ENCODE data around the gene CPNE5. TPM values are rescaled to one million over a fixed set of nuclear protein-coding genes. Genes with fewer than 3 reads are reported as not detected.

The CPNE5 gene
- total RNA-seq, 1 experiment from 2014 or later, result not detected

DNA sequence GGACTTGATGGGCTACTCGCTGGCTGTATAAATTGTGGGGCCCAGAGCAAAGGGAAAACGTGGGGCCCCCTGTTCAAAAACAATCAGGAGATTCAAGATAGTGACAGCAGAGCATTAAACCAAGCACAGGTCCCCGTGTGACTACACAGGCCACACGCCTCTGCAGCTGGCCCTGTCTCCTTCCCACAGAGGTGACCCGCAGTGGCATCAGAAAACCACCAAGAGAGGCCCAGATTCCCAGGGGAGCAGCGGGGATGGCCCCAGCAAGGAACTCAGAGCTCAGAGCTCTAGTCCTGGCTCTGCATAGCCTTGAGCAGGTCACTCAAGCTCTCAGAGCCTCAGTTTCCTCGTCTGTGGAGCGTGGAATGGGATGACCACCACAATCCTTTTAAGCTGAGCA, 57.6 kb downstream of the CPNE5 start:
- peaks cover 10% of the 10 kb centered on the region for H3K4me1 Mint-ChIP-seq (ENCODE audit: low read depth, unreplicated experiment)
- CTCF ChIA-PET, result interaction anchor here (1.1 to 1.5 kb wide), 3 partner anchors 23 to 236 kb away, joined by 3 to 5 read pairs (median 4); no protein-coding TSS in a partner anchor
- TF ChIP-seq, protein P1, sequence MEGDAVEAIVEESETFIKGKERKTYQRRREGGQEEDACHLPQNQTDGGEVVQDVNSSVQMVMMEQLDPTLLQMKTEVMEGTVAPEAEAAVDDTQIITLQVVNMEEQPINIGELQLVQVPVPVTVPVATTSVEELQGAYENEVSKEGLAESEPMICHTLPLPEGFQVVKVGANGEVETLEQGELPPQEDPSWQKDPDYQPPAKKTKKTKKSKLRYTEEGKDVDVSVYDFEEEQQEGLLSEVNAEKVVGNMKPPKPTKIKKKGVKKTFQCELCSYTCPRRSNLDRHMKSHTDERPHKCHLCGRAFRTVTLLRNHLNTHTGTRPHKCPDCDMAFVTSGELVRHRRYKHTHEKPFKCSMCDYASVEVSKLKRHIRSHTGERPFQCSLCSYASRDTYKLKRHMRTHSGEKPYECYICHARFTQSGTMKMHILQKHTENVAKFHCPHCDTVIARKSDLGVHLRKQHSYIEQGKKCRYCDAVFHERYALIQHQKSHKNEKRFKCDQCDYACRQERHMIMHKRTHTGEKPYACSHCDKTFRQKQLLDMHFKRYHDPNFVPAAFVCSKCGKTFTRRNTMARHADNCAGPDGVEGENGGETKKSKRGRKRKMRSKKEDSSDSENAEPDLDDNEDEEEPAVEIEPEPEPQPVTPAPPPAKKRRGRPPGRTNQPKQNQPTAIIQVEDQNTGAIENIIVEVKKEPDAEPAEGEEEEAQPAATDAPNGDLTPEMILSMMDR (IDR thresholded peaks at IDR 0.05; ENCODE audit: insufficient read depth in 1 of 2, low read depth in 1 of 2, low read length in 1 of 2, severe bottlenecking in 1 of 2, unreplicated experiment in 1 of 2), result no peak
- no peak overlapping the region for H3K4me3 Mint-ChIP-seq (ENCODE audit: unreplicated experiment)
- Histone ChIP-seq H3K27me3 (replicated peaks; ENCODE audit: control insufficient read depth, insufficient read depth, low read length) (no peaks in the 10 kb centered on the region), H3K36me3 (ENCODE audit: control insufficient read depth, insufficient read depth, low read length) (no peaks in the 10 kb centered on the region), H3K9me3 (no peaks in the 10 kb centered on the region), H3K4me3 (ENCODE audit: low read depth, low read length) (no peak overlapping the region), H3K4me1 (peaks cover 11% of the 10 kb centered on the region; the same call in 1 of the 2 replicates)
- no peak overlapping the region for H3K27ac Mint-ChIP-seq (ENCODE audit: unreplicated experiment)
- H3K9me3 Mint-ChIP-seq (ENCODE audit: unreplicated experiment), result no peaks in the 10 kb centered on the region
- intact Hi-C loops (cut with micrococcal nuclease; ENCODE audit: unreplicated experiment), result no loop called here
- H3K27me3 Mint-ChIP-seq (ENCODE audit: insufficient read depth, unreplicated experiment), result peaks cover 2% of the 10 kb centered on the region
- POLR2A ChIA-PET, result no interaction called here
- H3K36me3 Mint-ChIP-seq (ENCODE audit: insufficient read depth, unreplicated experiment), result no peaks in the 10 kb centered on the region
- no TSS peak for BruUV-seq (replicated peaks)
- no peak for DNase-seq

DNA sequence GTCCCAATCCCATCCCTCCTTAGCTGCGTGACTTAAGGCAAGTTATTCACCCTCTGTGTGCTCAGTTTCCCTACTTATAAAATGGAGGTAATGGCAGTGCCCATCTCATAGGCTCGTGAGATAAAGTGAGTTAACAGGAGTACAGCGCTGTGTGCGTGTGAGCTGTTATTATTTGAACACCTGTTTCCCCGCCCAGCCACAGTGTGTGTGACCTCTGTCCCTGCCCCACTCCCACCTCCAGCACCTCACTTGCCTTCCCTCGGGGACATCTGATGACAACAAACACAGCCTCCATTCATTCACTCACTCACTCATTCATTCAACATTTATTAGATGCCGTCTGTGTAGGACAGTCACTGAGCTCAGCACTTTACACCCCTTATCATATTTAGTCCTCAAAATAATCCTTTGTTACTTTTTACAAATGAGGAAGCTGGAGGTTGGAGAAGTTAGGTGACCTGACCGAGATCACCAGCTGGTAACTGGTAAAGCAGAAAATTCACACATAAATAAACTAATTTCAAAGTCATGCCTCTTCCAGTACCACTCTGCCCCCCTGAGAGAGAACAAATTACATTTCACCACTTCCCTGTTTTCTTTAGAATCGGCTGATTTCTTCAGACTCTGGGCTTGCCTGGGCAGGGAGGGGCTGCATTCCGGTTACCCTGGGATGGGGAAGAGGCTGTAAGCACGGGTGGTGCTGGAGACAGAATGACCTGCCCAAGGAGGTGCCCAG, 58.6 kb downstream of the CPNE5 start:
- Histone ChIP-seq H3K4me1 (peaks cover 11% of the 10 kb centered on the region; the same call in 1 of the 2 replicates), H3K4me3 (ENCODE audit: low read depth, low read length) (no peak overlapping the region), H3K36me3 (ENCODE audit: control insufficient read depth, insufficient read depth, low read length) (no peaks in the 10 kb centered on the region), H3K27me3 (replicated peaks; ENCODE audit: control insufficient read depth, insufficient read depth, low read length) (no peaks in the 10 kb centered on the region), H3K9me3 (no peaks in the 10 kb centered on the region)
- Mint-ChIP-seq H3K27me3 (ENCODE audit: insufficient read depth, unreplicated experiment) (peaks cover 3% of the 10 kb centered on the region), H3K9me3 (ENCODE audit: unreplicated experiment) (no peaks in the 10 kb centered on the region), H3K4me1 (ENCODE audit: low read depth, unreplicated experiment) (peaks cover 10% of the 10 kb centered on the region), H3K4me3 (ENCODE audit: unreplicated experiment) (peak overlapping the region; percentile 7), H3K36me3 (ENCODE audit: insufficient read depth, unreplicated experiment) (no peaks in the 10 kb centered on the region), H3K27ac (ENCODE audit: unreplicated experiment) (no peak overlapping the region)
- ChIA-PET CTCF (interaction anchor here (1.5 kb wide), 1 partner anchor 14 kb away, joined by 3 read pairs; no protein-coding TSS in a partner anchor), POLR2A (interaction anchor here (0.6 kb wide), 1 partner anchor 60 kb away, joined by 8 read pairs; no protein-coding TSS in a partner anchor)
- intact Hi-C loops (cut with micrococcal nuclease; ENCODE audit: unreplicated experiment), result no loop called here
- TF ChIP-seq, protein P1 (IDR thresholded peaks at IDR 0.05; ENCODE audit: insufficient read depth in 1 of 2, low read depth in 1 of 2, low read length in 1 of 2, severe bottlenecking in 1 of 2, unreplicated experiment in 1 of 2), result no peak
- no TSS peak for BruUV-seq (replicated peaks)
- peak; percentile 27 to 48 for DNase-seq

DNA sequence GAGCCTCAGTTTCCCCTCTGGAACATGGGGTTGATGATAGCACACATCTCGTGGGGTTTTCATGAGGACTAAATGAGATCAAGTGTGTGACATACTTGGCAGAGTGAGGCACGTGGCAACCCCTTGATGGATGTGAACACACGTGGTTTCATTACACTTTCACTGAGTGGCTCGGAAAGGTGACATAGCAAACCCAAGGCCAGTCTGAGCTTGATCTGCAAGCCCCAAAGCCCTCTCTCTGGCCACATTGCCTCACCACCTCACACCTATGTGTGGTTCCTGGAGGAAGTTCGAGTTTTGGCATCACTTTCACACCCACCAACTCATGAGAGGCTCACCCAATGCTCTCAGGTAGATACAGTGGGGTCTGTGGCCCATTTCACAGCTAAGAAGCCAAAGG, 60.0 kb downstream of the CPNE5 start:
- Mint-ChIP-seq H3K36me3 (ENCODE audit: insufficient read depth, unreplicated experiment) (no peaks in the 10 kb centered on the region), H3K4me3 (ENCODE audit: unreplicated experiment) (no peak overlapping the region), H3K4me1 (ENCODE audit: low read depth, unreplicated experiment) (peaks cover 10% of the 10 kb centered on the region), H3K27ac (ENCODE audit: unreplicated experiment) (no peak overlapping the region), H3K9me3 (ENCODE audit: unreplicated experiment) (no peaks in the 10 kb centered on the region), H3K27me3 (ENCODE audit: insufficient read depth, unreplicated experiment) (peaks cover 5% of the 10 kb centered on the region)
- BruUV-seq (replicated peaks), result no TSS peak
- TF ChIP-seq, protein P1 (IDR thresholded peaks at IDR 0.05; ENCODE audit: insufficient read depth in 1 of 2, low read depth in 1 of 2, low read length in 1 of 2, severe bottlenecking in 1 of 2, unreplicated experiment in 1 of 2), result no peak
- Histone ChIP-seq H3K4me3 (ENCODE audit: low read depth, low read length) (no peak overlapping the region), H3K9me3 (no peaks in the 10 kb centered on the region), H3K4me1 (peaks cover 11% of the 10 kb centered on the region; the same call in 1 of the 2 replicates), H3K27me3 (replicated peaks; ENCODE audit: control insufficient read depth, insufficient read depth, low read length) (no peaks in the 10 kb centered on the region), H3K36me3 (ENCODE audit: control insufficient read depth, insufficient read depth, low read length) (no peaks in the 10 kb centered on the region)
- CTCF ChIA-PET, result no interaction called here
- POLR2A ChIA-PET, result interaction anchor here (0.6 kb wide), 1 partner anchor 101 kb away, joined by 3 read pairs; no protein-coding TSS in a partner anchor
- intact Hi-C loops (cut with micrococcal nuclease; ENCODE audit: unreplicated experiment), result no loop called here
- no peak for DNase-seq
